8988T (cell line): ENCODE results near the gene SLC15A4.
"Not testable (repeated sequence)": the region's sequence is repeated elsewhere in the genome, so short reads cannot be mapped to it uniquely, and the experiment has no call there.

Experiments used
- DNase-seq: peaks from one replicate; pipeline ENCODE4 v3.0.0; 2011

Gene SLC15A4

DNA sequence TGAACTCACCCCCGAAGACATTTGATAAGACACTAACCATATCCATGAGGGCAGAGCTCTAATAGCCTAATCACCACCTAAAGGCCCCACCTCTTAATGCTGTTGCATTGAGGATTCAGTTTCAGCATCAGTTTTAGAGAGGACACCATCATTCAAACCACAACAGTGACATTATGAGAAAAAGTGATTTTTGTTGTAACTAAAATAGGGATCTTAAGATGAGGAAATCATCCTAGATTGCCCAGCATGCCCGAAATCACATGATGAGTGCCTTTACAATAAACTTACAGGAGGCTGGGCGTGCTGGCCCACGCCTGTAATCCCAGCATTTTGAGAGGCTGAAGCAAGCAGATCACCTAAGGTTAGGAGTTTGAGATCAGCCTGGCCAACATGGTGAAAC lies 19.8 kb upstream of the SLC15A4 start:
- no peak for DNase-seq

DNA sequence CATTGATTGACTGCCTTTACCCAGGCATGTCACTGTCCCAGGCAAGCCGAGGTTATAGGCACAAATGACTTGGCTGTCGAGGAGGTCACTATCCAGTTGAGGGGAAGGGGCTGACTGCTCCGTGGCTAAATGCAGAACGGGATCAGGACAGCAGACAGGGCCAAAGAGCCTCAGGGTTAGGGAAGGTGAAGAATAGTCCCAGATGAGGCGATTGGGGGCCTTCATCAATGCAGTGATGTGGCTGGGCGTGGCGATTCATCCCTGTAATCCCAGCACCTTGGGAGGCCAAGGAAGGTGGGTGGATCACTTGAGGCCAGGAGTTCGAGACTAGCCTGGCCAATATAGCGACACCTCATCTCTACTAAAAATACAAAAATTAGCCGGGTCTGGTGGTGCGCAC lies 18.8 kb upstream of the SLC15A4 start:
- DNase-seq = no peak

DNA sequence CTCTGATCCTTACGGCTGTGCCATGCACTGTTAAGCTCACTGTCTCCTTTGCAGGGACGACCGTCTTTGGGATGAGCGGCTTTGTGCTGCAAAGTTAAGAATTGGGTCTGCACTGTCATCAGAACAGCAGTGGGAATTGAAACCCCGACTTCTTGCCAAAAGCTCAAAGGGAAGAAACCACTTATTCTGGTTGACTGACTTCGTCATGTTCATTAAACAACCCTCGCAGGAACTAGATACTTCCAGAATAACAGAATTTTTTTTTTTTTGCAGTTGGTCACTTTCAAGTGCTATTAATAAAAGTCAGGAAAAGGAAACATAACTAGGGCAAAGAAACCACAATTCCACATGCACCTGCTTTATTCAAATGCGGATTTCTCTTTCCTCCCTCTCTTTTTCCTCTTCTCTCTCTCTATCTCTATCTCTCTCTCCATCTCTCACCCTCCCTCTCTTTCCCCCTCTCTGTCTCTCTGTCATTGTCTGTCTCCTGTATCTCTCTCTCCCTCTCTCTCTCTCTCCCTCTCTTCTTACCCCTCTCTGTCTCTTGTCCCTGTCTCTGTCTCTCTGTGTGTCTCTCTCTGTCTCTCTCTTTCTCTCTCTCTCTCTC lies 17.2 kb upstream of the SLC15A4 start:
- no peak for DNase-seq

DNA sequence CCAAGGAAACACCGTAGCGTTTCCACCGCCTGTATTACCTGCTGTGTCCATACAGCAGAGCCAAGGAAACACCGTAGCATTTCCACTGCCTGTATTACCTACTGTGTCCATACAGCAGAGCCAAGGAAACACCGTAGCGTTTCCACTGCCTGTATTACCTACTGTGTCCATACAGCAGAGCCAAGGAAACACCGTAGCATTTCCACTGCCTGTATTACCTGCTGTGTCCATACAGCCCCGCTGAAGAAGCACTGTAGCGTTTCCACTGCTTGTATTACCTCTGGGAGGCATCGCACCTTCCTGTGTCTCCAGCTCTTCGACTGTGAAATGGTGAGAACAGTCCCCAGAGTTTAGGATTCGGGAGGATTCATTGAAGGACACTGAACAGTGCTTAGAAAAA lies 16.1 kb upstream of the SLC15A4 start:
- not testable (repeated sequence) for DNase-seq

DNA sequence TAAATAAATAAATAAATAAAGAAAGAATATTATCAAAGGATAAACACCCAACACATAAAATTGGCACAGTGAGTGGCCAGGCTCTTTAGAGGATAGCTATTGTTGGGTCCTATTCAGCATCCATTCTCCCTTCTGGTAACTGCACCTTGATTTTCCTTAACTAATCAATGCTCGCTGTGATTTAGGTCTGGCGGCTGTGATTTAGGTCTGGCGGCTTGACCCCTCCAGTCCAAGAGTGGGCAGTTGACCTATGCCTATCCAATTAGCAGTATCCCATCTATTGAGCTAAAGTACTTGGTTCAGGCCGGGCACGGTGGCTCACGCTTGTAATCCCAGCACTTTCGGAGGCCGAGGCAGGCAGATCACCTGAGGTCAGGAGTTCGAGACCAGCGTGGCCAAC lies 9.7 kb upstream of the SLC15A4 start:
- DNase-seq = no peak

DNA sequence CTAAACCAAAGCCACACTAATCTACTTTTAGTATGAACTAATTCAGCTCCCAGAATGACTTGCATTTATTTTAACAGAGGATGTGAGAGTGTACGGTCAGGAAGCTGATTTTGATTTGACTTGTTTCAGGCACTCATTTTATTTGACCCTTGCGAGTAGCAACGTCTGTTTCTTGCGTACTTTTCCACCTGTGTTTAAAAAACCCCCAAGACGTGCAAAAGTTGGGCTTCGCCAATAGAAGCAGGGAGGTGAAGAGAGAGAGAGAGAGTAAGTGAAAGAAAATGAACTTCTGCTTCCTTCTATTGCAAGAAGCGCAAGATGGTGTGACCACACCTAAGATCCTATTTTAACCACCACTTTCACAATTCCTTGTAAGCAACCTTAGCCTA lies 6.7 kb upstream of the SLC15A4 start:
- DNase-seq = no peak

DNA sequence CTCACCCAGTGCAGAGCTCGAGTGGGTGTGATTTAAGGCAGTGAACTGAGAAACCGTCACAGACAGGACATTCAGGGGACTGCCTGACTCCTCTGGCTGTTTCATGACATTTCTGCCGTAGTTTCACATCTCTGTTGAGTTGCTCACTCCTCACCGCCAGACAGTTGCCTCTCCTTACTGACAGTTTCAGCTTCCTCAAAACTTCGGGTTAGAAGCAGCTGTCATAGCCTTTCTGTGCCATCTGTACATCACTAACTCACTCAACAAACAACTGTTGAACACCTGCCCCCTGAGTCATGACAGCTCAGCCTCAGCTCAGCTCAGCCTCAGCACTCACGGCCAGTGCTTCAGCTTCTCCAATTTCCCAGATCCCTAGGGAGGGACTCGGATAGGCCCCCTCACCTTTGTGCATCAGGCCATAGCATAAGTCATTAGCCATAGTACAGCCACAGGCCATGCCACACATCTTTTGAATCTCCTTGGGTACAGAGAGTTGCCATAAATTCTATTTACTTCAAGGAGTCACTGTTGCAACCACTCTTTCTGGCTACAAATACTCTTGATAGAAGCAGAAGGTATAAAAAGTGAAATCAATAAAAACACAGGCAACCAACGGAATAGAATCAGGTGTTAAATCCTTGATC lies 6.2 kb upstream of the SLC15A4 start:
- DNase-seq = no peak

DNA sequence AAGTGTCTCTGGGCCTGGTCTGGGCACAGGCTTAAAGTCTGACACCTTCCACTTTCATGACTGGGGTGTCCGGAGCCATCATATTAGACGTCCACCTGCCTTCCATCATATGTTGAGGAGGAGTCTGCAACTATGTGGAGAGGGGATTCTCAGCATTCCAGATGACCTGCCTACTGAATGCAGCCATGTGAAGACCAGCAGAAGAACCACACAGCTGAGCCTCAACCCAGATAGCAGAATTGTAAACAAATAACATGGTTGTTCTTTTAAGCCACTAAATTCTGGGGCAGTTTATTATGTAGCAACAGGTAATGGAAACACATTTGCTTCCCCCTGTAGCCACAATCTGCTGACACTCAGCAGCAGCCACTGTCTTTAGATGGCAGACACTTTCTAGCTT lies 4.0 kb upstream of the SLC15A4 start:
- DNase-seq = no peak

DNA sequence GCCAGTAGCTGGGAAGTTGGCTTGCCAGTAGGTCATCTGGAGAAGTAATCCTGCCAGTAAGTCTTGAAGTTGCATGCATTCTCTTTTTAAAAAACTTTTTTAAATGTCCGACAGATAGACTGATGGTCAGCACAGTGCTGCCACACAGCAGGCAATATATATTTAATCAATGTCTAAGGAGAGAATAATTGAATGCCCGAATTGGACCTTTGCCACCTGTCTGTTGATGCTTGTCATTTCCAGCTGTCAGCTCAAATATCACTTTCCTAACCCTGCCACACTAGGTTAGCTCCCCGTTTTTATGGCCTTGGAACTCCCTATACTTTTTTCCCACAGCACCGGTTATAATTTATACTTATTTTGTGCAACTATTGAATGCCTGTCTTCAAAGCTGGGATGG lies 2.1 kb upstream of the SLC15A4 start:
- DNase-seq = no peak

DNA sequence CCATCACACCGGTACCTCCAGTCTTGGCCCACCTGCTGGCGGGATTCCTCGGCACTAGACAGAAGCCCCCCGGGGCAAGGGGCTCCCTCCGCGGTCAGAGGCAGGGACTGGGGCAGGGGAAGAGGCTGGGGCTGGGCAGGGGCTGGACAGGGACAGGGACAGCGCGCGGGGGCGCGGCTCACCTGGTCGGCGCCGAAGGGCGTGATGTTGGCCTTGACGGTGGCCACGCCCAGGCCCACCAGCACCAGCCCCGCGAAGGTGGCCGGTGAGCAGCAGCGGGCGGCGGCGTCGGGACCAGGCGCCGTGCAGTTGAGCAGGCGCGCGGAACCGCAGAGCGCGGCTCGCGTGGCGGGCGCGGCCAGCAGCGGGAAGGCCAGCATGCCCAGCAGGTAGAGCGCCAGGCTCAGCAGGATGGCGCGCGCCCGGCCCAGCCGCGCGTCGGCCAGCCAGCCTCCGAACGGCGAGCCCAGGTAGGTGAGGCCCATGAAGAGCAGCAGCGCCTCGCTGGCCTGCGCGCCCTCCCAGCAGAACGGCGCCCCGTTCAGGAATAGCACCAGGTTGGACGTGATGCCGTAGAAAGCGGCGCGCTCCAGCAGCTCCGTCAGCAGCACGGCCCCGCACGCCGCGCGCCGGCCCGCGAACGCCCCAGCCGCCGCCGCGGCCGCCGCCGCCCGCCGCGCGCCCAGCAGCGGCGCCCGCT lies 392 bp downstream of the SLC15A4 start:
- DNase-seq = peak; percentile 51

DNA sequence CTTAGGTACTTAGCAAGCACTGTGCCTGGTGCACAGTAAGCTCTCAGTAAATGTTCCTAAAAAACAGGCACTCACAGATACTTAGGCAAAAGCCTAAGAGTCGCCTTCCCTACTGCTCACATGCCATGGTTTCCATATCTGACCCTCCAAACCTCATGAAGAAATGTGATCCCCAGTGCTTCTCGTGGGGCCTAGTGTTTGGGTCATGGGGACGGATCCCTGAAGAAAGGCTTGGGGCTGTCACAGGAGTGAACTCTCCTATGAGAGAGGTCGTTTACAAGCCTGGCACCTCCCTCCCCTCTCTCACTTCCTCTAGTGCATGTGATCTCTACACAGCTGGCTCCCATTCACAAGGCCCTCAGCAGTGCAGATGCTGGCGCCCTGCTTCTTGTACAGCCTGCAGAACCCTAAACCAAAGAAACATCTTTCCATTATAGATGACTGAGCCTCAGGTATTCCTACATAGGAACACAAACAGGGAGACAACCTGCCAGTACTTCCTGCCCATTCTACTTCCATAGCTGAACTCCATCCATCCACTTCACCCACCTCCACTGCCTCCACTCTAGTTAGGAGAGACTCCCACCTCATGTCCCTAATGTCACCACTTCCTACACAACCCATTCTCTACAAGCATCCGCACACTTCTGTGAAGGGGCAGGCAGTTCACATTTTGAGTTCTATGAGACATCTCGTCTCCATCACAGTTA lies 2.9 kb downstream of the SLC15A4 start:
- DNase-seq = no peak

DNA sequence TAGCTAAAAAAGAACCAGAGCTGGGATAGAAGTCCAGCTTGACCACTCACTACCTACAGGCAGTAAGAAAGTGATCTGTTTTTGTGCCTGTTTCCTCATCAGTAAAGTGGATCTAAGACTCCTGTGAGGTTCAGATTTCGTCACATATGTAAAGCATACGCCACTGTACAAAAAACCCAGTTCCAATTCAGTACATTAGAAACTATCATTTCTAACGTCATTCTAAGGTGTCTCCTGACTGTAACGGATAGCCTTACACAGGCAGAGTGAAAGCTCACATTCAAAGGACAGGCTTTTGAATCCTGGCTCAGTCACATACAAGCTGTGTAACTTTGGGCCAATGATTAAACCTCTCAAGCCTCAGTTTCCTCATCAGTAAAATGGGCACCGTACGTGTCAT lies 3.5 kb downstream of the SLC15A4 start:
- no peak for DNase-seq

DNA sequence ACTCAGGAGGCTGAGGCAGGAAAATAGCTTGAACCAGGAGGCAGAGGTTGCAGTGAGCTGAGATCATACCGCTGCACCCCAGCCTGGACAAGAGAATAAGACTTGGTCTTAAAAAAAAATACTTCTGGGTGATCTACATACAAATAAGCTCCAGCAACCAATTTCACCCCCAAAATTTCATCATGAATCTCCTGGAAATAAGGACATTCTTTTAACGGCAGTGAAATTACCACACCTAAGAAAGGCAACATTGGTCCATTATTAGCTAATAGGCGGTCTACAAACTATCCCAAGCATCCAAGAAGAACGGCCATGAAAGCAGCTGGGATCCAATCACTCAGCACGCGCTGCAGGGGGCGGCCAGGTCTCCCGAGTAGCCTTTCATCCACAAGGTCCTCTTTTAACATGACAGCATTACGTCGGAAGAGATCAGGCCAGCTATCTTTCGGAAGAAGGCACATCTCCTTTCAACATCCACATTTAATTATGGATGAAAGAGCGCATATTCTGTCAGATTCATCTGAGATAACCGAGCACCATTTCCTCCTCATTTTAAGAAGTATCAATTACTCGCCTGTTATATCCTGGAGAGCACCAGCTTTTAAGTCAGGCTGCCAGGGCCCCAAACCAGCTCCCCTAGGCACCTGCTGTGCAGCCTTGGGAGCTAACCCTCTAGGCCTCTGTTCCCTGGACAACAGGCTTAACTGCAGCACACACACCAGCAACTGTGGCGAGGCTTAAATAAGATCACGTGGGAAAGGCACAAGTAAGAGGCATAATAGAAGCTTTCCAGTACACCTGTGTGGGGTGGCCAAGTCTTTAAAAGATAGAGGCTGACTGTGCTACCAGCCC lies 4.2 kb downstream of the SLC15A4 start:
- no peak for DNase-seq

DNA sequence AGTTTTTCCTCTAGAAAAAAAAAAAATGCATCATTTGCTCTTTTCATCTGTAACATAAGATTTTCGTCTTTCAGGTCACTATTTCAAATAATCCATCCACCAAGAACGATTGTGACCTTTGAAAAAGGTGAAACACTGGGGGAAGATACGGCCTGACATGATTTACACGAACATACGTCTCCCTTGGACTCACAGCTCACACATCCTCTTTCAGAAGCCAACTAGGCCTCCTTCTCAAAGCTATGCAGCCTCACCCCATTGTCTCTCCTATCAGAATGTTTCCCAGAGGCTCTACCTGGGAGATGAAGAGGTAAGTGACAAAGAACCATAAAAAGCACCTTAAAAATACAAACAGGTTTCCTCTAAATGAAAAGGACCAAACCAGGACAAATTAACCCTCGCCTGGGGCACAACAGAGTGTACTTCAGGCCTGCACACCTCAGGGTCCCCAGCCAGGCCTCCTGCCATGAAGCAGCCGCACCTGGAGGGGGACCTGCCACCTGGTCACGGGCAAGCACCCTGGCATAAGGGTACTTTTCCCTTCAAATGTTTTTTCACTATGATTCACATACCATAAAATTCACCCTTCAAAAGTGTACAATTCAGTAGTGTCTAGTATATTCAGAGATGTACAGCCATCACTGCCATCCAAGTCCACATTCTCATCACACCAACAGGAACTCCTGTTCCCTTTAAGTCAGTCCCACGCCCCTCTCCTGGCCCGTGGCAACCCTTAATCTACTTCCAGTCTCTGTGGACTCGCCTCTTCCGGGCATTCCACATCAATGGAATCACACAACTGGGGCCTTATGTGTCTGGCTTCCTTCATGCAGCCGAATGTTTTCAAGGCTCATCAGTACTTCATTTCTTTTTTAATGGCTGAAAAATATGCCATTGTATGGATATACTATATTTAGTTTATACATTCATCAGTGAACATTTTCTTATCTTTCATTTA lies 5.4 kb downstream of the SLC15A4 start:
- DNase-seq = peak; percentile 55

DNA sequence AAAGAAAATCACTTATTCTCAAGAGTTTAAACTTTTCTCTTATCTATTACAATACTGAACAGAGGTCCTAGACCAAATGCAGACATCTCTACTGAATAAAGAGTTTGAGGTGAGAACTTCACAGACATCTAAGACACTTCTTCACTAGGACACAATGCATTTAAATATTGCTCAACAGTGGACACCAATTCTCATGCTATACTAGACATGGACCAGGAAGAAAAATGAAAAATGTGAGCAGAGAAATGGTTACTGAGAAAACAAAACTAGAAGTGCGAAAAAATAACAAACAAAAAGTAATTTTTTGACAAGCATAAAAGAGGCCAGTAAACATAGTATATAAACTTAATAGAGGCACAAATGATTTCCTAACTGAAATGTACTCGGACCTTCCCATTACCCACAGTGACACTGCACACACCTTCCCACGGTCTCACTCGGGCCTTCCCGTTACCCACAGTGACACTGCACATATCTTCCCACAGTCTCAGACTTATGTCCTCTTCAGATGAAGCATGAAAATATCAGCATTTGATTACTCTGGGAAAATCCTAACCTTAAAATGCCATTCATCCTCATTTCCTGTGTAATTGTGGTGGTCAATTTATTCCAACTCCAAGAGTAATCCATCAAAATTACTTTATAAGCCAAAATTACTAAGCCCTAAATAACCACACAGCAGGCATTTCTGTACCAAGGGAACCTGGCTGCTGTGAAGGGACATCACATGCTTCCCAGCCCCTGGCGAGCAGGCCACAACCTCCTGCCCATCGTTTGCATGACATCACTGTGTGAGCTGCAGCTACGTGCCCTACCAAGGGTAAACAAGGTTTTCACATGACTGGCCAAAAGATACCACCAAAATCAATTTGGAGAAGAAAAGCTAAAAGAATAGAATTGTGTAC lies 6.4 kb downstream of the SLC15A4 start:
- no peak for DNase-seq

DNA sequence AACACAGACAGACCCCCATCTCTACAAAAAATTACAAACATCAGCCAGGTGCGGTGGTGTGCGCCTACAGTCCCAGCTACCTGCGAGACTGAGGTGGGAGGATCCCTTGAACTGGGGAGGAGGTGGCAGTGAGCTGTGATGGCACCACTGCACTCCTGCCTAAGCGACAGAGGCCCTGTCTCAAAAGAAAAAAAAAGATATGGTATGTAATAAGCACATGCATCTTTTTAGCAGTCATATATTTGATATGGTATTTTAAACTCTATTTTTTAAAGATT lies 7.2 kb downstream of the SLC15A4 start:
- DNase-seq = no peak

DNA sequence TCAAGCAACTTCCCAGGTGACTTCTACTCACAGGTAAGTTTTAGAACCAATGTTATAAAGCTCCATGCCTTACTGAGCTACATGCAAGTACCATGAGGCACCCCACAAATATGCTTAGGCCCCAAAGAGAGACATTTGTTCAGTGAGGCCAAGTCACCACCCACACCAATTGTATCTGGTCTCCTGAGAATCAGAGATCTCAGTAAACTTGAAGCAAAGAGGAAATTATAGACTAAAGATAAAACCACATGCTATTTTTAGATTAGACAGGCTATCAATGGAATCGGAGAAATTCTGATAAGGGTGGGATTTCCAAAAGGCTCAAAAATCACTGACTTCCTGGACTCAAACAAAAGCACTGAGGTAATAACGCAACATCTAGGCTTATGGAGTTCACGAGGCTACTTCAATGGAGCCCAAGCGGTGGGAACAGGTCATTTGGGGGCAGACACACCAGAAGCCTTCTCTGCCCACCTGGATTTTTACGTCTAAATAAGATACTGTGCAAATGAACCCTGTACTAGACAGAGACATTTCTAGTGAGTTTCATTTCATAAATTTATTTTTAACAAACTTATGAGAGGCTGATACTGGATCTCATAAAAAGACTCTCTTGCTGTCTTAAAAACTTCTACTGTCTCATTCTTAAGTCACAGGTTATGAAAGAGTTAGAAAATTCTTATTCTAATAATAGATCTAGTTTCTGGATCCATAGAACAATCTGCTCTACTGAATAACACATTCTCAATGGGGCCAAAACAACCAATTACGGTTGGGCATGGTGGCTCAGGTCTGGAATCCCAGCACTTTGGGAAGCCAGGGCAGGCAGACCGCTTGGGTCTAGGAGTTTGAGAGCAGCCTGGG lies 7.7 kb downstream of the SLC15A4 start:
- no peak for DNase-seq

DNA sequence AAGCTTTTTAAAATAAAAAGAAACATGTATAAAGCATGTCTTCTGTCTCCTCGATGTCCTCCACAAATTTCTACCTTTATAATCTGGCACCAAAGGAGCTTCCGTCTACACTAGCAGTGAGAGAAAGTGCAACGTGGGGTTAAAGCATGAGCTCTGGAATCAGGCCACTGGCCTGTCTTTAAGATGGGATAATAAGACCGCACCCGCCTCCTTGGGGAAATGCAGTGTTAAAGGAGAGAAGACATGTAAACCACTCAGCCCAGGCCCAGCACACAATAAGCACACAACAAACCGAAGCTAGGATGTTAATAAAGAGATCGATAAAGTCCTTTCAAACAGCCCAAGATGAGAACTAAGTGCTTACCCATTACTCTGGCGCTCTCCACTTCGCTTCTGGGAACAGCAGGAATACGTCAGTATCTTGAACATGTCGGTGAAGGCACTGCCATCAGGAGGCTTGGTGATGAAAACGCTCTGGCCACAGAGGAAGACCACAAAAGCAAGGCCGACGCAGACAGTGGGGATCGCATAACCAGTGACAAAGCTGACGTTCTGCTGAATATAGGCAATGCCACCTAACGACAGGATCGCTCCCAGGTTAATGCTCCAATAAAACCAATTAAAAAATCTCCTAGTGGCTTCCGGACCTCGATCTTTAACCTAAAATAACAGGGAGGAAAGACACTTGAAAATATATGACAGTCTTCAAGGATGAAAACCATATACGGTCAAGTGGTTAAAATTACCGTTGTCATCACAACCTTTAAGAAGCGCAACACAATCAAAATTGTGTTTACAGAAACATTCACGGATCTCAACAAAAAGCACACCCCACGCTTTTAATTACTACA lies 9.1 kb downstream of the SLC15A4 start:
- no peak for DNase-seq

DNA sequence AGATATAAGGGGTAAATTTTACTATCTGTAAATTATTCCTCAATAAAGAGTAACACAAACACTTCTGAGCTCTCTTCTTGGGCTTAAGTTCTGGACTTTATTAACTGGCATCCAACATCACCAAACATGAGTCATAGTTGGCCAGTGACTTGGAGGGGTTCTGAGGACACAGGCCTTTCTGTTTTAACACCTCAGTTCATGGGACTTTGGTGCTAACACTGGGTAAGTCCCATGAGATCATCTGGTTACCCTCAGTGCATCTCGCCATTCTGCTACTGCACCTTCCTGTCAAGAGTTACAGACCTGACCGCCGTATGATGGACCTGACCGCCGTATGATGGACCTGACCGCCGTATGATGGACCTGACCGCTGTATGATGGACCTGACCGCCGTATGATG lies 9.9 kb downstream of the SLC15A4 start:
- DNase-seq = no peak
